GM12892 (cell line): ENCODE measurements around the gene KIF6.

Experiments used
- POLR2A ChIP-seq: IDR thresholded peaks from 2 replicates; pipeline ENCODE4 v1.6.1; 2011; ENCODE audit warnings: low read depth, low read length, control low read depth
- POLR2AphosphoS5 ChIP-seq: IDR thresholded peaks from 2 replicates; pipeline ENCODE4 v1.6.1; 2011; ENCODE audit warnings: low read depth, low read length, control low read depth

DNA sequence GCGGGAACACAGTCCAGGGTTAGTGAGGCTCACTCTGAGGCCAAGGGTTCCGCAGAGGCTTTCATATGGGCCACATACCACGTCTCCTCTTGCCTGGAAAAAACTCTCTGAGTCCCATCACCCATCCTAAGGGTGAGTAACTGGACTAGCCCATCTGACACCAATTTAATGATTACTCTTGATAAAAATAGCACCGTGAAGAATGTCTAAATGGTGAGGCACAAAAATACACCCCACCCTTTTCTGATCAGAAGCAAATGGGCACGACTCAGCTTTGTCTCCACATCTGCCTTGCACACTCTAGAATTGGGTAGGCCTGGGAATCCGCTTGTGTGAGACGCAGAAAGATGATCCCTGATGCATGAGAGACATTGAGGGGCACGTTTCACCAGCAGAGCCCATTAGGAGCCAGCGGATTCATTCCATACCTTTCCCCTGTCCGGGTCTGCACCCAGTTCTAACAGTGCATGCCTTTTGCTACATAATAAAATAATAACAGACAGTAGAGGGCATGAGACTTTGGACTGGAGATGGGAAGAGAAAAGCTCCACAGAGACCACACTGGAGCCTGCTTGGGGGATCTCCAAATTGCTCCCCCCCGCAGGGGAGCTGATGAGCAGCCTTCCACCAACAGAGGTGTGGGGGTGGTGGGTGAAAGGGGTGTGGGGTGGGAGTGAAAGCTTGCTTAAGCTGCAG is 292.7 kb downstream of the KIF6 start:
- TF ChIP-seq POLR2AphosphoS5 (no peak), POLR2A (no peak)
